GM23338 (cell line): ENCODE measurements around the gene NOTCH1. TPM values are rescaled to one million over a fixed set of nuclear protein-coding genes. Genes with fewer than 3 reads are reported as not detected.
A peak's percentile ranks its signal among the peaks of the same experiment; 100 is the strongest.

ENCODE experiments used
- ATAC-seq: fragments of 200-7000 bp; cut with Tn5 transposase; 3 replicates; pipeline ENCODE4 v1.9.1; 2020
- DNase-seq: peaks from one replicate; pipeline ENCODE4 v3.0.0-alpha.2; 2015; ENCODE audit warnings: low spot score
- H2AFZ ChIP-seq: fragments of 200-600 bp; sonication (generic); 2 replicates; pipeline ENCODE4 v1.8.0; 2016; ENCODE audit warnings: antibody characterized with exemption, mild to moderate bottlenecking, moderate library complexity
- H3F3A ChIP-seq: fragments of 200-600 bp; sonication (generic); replicated peaks from 2 replicates; pipeline ENCODE4 v1.8.0; 2017; ENCODE audit warnings: antibody characterized with exemption, mixed run types, low read depth
- H3K27ac ChIP-seq: fragments of 200-600 bp; sonication (generic); 2 replicates; pipeline ENCODE4 v1.6.1; 2016; ENCODE audit warnings: low read depth
- H3K27me3 ChIP-seq: fragments of 200-600 bp; sonication (generic); 2 replicates; pipeline ENCODE4 v1.8.0; 2016; ENCODE audit warnings: mild to moderate bottlenecking, mixed run types, moderate library complexity; ENCODE audit not compliant: insufficient read depth
- H3K36me3 ChIP-seq: fragments of 200-600 bp; sonication (generic); 2 replicates; pipeline ENCODE4 v1.8.0; 2016; ENCODE audit warnings: mild to moderate bottlenecking; ENCODE audit not compliant: insufficient read depth
- H3K4me1 ChIP-seq: fragments of 200-600 bp; sonication (generic); 2 replicates; pipeline ENCODE4 v1.8.0; 2016; ENCODE audit warnings: mild to moderate bottlenecking, moderate library complexity; ENCODE audit not compliant: insufficient read depth
- H3K4me2 ChIP-seq: fragments of 200-600 bp; sonication (generic); 2 replicates; pipeline ENCODE4 v1.7.1; 2017; ENCODE audit warnings: mixed run types
- H3K4me3 ChIP-seq: fragments of 200-600 bp; sonication (generic); 2 replicates; pipeline ENCODE4 v1.6.1; 2016; ENCODE audit warnings: mixed run types
- H3K79me2 ChIP-seq: fragments of 200-600 bp; sonication (generic); replicated peaks from 2 replicates; pipeline ENCODE4 v1.8.0; 2017; ENCODE audit warnings: mild to moderate bottlenecking; ENCODE audit not compliant: insufficient read depth
- H3K9me2 ChIP-seq: fragments of 200-600 bp; sonication (generic); 2 replicates; pipeline ENCODE4 v1.8.0; 2017; ENCODE audit not compliant: insufficient read depth
- H4K20me1 ChIP-seq: fragments of 200-600 bp; sonication (generic); replicated peaks from 2 replicates; pipeline ENCODE4 v1.8.0; 2017; ENCODE audit warnings: mild to moderate bottlenecking; ENCODE audit not compliant: insufficient read depth
- H3K27ac Mint-ChIP-seq: 2 replicates; pipeline ENCODE4 v1.8.0; 2020; ENCODE audit warnings: inconsistent platforms, mild to moderate bottlenecking, moderate library complexity, mixed read lengths
- H3K27me3 Mint-ChIP-seq: 3 replicates; pipeline ENCODE4 v1.8.0; 2022; ENCODE audit warnings: low read depth, mild to moderate bottlenecking, moderate library complexity, mixed read lengths, inconsistent platforms; ENCODE audit not compliant: insufficient read depth, poor library complexity
- H3K36me3 Mint-ChIP-seq: 3 replicates; pipeline ENCODE4 v1.8.0; 2021; ENCODE audit warnings: low read depth, mild to moderate bottlenecking, inconsistent platforms, moderate library complexity, mixed read lengths
- H3K4me1 Mint-ChIP-seq: 3 replicates; pipeline ENCODE4 v1.8.0; 2020; ENCODE audit warnings: mild to moderate bottlenecking, inconsistent platforms, mixed read lengths
- H3K4me3 Mint-ChIP-seq: 3 replicates; pipeline ENCODE4 v1.8.0; 2021; ENCODE audit warnings: moderate library complexity, mild to moderate bottlenecking, inconsistent platforms, mixed read lengths
- H3K9me3 Mint-ChIP-seq: 3 replicates; pipeline ENCODE4 v1.8.0; 2020; ENCODE audit warnings: moderate library complexity, mild to moderate bottlenecking, inconsistent platforms, mixed read lengths
- CREB1 ChIP-seq: fragments of 250-450 bp; sonication (Bioruptor Pico); IDR thresholded peaks from 2 replicates; pipeline ENCODE4 v1.5.0; 2020; ENCODE audit warnings: low read depth, mild to moderate bottlenecking, moderate library complexity
- CTCF ChIP-seq, 2 experiments: fragments of 200-600 bp in 1 of 2; sonication (generic) in 1 of 2; conservative IDR thresholded peaks; 2 replicates each; pipeline versions ENCODE4 v1.5.1 to v1.6.1; 2016 to 2017; ENCODE audit warnings: antibody characterized with exemption in 2 of 2, low read depth in 2 of 2, mild to moderate bottlenecking in 2 of 2, moderate library complexity in 1 of 2
- EZH2 ChIP-seq: fragments of 200-600 bp; sonication (generic); IDR thresholded peaks from one replicate; pipeline ENCODE4 v1.8.0; 2017; ENCODE audit warnings: antibody characterized with exemption, mild to moderate bottlenecking, low read depth; ENCODE audit not compliant: unreplicated experiment
- POLR2AphosphoS5 ChIP-seq: IDR thresholded peaks from 2 replicates; pipeline ENCODE4 v1.6.1; 2016; ENCODE audit warnings: antibody characterized with exemption, low read depth
- STAT1 ChIP-seq: IDR thresholded peaks from one replicate; pipeline ENCODE4 v1.6.1; 2016; ENCODE audit warnings: antibody characterized with exemption; ENCODE audit not compliant: unreplicated experiment
- polyA plus RNA-seq: library from polyadenylated mRNA; unstranded; fragments of >200 nt; fragmentation: Nextera tagmentation; extraction: Ambion mirVana; gene quantifications from 2 replicates; pipeline ENCODE4 v1.2.1, GENCODE V29; 2016
- total RNA-seq: library from RNA; depleted of rRNA; stranded (reverse); fragments of >200 nt; shearing (Covaris generic); gene quantifications from 2 replicates; pipeline ENCODE4 v1.2.3, GENCODE V29; 2014
- TF ChIP-seq, protein P1 (sequence below): IDR thresholded peaks from one replicate; pipeline ENCODE4 v1.6.1; 2018; ENCODE audit warnings: antibody characterized with exemption; ENCODE audit not compliant: unreplicated experiment
- TF ChIP-seq, protein P2 (sequence below): IDR thresholded peaks from 2 replicates; pipeline ENCODE4 v1.6.1; 2016; ENCODE audit warnings: antibody characterized with exemption

NOTCH1 gene
- total and polyA plus RNA-seq, 2 experiments from 2014 or later = 9.9 to 97.2 TPM

DNA sequence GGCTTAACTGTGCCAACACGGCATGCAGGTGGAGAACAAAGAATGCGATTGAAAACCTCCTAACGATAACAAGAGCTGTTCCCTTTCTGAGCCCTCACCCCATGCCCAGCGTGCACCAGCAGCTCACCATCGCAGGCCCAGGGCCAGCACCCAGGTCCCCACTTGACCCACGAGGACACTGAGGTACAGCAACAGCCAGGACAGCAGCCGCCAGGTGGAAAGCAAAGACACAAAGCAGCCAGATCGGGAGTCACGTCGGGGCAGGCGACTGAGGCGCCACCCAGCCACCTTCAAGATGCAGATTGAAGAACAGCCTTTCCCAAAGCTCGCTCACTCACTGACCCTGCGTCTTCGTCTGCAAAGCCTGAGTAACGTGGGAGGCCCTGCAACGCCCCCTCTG is 56.1 kb downstream of the NOTCH1 start (continued):
- TF ChIP-seq, protein P1, sequence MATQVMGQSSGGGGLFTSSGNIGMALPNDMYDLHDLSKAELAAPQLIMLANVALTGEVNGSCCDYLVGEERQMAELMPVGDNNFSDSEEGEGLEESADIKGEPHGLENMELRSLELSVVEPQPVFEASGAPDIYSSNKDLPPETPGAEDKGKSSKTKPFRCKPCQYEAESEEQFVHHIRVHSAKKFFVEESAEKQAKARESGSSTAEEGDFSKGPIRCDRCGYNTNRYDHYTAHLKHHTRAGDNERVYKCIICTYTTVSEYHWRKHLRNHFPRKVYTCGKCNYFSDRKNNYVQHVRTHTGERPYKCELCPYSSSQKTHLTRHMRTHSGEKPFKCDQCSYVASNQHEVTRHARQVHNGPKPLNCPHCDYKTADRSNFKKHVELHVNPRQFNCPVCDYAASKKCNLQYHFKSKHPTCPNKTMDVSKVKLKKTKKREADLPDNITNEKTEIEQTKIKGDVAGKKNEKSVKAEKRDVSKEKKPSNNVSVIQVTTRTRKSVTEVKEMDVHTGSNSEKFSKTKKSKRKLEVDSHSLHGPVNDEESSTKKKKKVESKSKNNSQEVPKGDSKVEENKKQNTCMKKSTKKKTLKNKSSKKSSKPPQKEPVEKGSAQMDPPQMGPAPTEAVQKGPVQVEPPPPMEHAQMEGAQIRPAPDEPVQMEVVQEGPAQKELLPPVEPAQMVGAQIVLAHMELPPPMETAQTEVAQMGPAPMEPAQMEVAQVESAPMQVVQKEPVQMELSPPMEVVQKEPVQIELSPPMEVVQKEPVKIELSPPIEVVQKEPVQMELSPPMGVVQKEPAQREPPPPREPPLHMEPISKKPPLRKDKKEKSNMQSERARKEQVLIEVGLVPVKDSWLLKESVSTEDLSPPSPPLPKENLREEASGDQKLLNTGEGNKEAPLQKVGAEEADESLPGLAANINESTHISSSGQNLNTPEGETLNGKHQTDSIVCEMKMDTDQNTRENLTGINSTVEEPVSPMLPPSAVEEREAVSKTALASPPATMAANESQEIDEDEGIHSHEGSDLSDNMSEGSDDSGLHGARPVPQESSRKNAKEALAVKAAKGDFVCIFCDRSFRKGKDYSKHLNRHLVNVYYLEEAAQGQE = no peak
- no peak for TF ChIP-seq STAT1

DNA sequence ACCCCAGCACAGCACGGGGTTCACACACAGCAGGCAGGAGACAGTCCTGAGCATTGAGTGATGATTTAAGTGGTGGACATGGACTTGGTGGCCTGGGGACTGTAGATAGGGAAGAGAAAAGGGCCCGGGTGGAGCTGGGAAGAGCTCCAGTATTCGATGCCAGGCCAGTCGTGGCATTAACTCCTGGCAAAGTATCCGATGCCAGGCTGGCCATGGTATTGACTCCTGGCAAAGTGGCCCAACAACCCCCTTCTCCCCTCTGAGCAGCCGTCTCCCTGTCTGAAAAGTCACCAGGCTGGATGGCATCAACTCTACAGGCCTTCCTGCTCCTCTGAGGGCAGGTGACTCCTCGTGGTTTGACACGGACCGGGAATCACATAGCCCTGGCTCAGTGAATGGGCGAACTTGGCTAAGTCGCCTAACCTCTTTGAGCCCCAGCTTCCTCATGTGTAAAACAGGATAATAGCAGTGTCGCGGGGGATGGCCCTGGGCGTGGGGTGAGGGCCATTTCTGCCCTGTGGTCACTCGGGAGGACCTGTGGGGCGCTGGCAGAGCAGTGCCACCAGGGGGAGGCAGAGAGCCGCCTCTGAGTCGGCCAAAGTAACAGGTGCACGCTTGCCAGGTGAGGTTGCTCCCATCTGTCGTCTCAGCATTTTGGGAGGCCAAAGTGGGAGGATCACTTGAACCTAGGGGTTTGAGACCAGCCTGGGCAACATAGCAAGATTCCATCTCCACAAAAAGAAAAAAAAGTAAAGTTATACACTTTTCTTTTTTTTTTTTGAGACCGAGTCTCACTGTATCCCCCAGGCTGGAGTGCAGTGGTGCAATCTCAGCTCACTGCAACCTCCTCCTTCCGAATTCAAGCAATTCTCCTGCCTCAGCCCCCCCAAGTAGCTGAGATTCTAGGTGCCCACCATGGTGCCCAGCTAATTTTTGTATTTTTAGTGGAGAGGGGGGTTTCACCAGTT is 57.3 kb downstream of the NOTCH1 start:
- Mint-ChIP-seq H3K36me3 (no peaks in the 10 kb centered on the region), H3K9me3 (no peaks in the 10 kb centered on the region), H3K4me1 (no peaks in the 10 kb centered on the region; the same call in 2 of the 3 replicates), H3K4me3 (no peak overlapping the region), H3K27ac (no peak overlapping the region), H3K27me3 (peaks cover 18% of the 10 kb centered on the region)
- DNase-seq (peak; percentile 81), ATAC-seq (peak; percentile 56)
- no peaks in the 10 kb centered on the region for H3K9me2 ChIP-seq
- H3K79me2 ChIP-seq = no peaks in the 10 kb centered on the region
- H3K36me3 ChIP-seq = no peaks in the 10 kb centered on the region
- H3K27ac ChIP-seq = no peak overlapping the region
- no peak overlapping the region for H3K4me2 ChIP-seq
- H3F3A ChIP-seq = 0 out of 2 replicates have a peak, but pooled peaks cover 12% of the 10 kb centered on the region
- H3K4me3 ChIP-seq = no peak overlapping the region
- H2AFZ ChIP-seq = no peak overlapping the region
- TF ChIP-seq CREB1 (no peak), CTCF (conservative IDR thresholded peaks at IDR 0.05; ENCODE audit: low read depth in 2 of 2) (peak; percentile 90 to 96)
- H3K27me3 ChIP-seq = no peaks in the 10 kb centered on the region
- H3K4me1 ChIP-seq = no peaks in the 10 kb centered on the region
- no peaks in the 10 kb centered on the region; the same call in 1 of the 2 replicates for H4K20me1 ChIP-seq

DNA sequence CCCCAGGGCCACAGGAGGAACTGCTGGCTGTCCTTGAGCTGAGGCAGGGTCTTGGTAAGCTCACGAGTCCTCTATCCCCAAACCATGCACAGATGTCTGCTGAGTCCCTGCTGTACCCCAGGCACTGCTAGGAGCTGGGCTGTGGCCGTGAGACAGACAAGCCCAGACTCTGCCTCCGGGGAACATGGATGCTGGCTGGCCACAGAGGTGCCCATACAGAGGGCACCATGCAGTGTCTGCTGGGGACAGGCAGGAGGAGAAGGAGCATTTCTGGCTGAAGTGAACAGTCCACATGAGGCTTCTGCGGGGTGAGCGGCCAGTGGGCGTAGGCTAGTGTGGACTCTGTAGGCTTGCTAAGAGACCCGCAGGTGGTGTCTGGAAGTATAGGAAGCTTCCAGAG is 58.2 kb downstream of the NOTCH1 start:
- Histone ChIP-seq H3K4me3 (no peak overlapping the region), H3F3A (0 out of 2 replicates have a peak, but pooled peaks cover 10% of the 10 kb centered on the region), H3K79me2 (peaks cover 1% of the 10 kb centered on the region), H3K4me1 (no peaks in the 10 kb centered on the region), H3K36me3 (no peaks in the 10 kb centered on the region), H2AFZ (no peak overlapping the region), H3K4me2 (no peak overlapping the region), H3K9me2 (no peaks in the 10 kb centered on the region), H3K27me3 (no peaks in the 10 kb centered on the region), H3K27ac (no peak overlapping the region), H4K20me1 (no peaks in the 10 kb centered on the region; the same call in 1 of the 2 replicates)
- no peaks in the 10 kb centered on the region for H3K9me3 Mint-ChIP-seq
- no peaks in the 10 kb centered on the region; the same call in 2 of the 3 replicates for H3K4me1 Mint-ChIP-seq
- no peak for DNase-seq
- peaks cover 20% of the 10 kb centered on the region for H3K27me3 Mint-ChIP-seq
- H3K4me3 Mint-ChIP-seq = no peak overlapping the region
- no peak for ATAC-seq
- no peak overlapping the region for H3K27ac Mint-ChIP-seq
- no peaks in the 10 kb centered on the region for H3K36me3 Mint-ChIP-seq
- TF ChIP-seq CTCF (conservative IDR thresholded peaks at IDR 0.05; ENCODE audit: low read depth in 2 of 2) (no peak), EZH2 (no peak), POLR2AphosphoS5 (no peak)
- TF ChIP-seq, protein P2, sequence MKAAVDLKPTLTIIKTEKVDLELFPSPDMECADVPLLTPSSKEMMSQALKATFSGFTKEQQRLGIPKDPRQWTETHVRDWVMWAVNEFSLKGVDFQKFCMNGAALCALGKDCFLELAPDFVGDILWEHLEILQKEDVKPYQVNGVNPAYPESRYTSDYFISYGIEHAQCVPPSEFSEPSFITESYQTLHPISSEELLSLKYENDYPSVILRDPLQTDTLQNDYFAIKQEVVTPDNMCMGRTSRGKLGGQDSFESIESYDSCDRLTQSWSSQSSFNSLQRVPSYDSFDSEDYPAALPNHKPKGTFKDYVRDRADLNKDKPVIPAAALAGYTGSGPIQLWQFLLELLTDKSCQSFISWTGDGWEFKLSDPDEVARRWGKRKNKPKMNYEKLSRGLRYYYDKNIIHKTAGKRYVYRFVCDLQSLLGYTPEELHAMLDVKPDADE = no peak
- TF ChIP-seq, protein P1 = no peak
